Upper lobe of right lung (tissue), 1 donor: Measurements from ENCODE around the gene RIPK3. TPM values are rescaled to one million over a fixed set of nuclear protein-coding genes. Genes with fewer than 3 reads are reported as not detected.

Experiments
- ATAC-seq: fragments of 200-7000 bp; cut with Tn5 transposase; one replicate; pipeline ENCODE4 v1.9.1; 2020; ENCODE audit warnings: mild to moderate bottlenecking, moderate library complexity
- DNase-seq: peaks from one replicate; pipeline ENCODE4 v3.0.0-alpha.2; 2020
- H3K27ac ChIP-seq: fragments of 200-600 bp; one replicate; pipeline ENCODE4 v1.8.0; 2022
- H3K27me3 ChIP-seq: fragments of 200-600 bp; one replicate; pipeline ENCODE4 v1.8.0; 2022; ENCODE audit warnings: mild to moderate bottlenecking
- H3K36me3 ChIP-seq: fragments of 200-600 bp; one replicate; pipeline ENCODE4 v1.8.0; 2022
- H3K4me1 ChIP-seq: fragments of 200-600 bp; one replicate; pipeline ENCODE4 v1.8.0; 2022
- H3K4me3 ChIP-seq: fragments of 200-600 bp; one replicate; pipeline ENCODE4 v1.8.0; 2022; ENCODE audit warnings: mild to moderate bottlenecking
- H3K9me3 ChIP-seq: fragments of 200-600 bp; one replicate; pipeline ENCODE4 v1.8.0; 2022
- intact Hi-C: fragments of 100-400 bp; cut with DNase I; formaldehyde crosslinking; loops from one replicate; pipeline ENCODE4 v1.11.0; 2022
- total RNA-seq: library from RNA; stranded (reverse); fragmentation: NEBNext Ultra II Directional; extraction: Animal tissue kit (Norgen Biotek cat#: 25700); gene quantifications from one replicate; pipeline ENCODE4 v1.2.1, GENCODE V29; 2021
- TF ChIP-seq, protein P1 (sequence below): fragments of 200-600 bp; IDR thresholded peaks from one replicate; pipeline ENCODE4 v1.8.0; 2022; ENCODE audit warnings: antibody characterized with exemption
- donor health status: DM: no; HTN: yes; CAD: no; lungs with severe emphysema.

Gene RIPK3
- total RNA-seq, 1 donor from 2014 or later: 23.4 TPM

DNA sequence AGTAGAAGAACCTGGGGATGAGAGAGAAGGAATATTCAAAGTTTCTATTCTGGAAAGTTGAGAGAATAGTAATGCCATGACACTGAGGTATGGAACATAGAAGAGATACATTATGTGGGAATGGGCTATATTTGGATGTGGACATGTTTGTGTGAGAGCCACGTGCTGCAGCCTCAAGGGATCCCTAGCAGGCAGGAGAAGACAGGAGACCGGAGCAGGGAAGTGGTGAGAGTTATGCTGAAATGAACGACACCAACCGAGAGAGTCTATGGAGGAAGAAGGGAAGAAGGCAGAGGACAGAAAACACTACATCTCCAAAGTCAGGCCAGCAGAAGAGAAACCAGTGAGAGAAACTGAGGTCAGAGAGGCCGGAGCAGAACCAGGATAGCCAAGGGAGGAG, 10.0 kb upstream of the RIPK3 start:
- Histone ChIP-seq H3K27me3 (no peaks in the 10 kb centered on the region), H3K27ac (no peak overlapping the region), H3K36me3 (no peaks in the 10 kb centered on the region), H3K4me3 (no peak overlapping the region), H3K9me3 (no peaks in the 10 kb centered on the region), H3K4me1 (peaks cover 11% of the 10 kb centered on the region)
- TF ChIP-seq, protein P1, sequence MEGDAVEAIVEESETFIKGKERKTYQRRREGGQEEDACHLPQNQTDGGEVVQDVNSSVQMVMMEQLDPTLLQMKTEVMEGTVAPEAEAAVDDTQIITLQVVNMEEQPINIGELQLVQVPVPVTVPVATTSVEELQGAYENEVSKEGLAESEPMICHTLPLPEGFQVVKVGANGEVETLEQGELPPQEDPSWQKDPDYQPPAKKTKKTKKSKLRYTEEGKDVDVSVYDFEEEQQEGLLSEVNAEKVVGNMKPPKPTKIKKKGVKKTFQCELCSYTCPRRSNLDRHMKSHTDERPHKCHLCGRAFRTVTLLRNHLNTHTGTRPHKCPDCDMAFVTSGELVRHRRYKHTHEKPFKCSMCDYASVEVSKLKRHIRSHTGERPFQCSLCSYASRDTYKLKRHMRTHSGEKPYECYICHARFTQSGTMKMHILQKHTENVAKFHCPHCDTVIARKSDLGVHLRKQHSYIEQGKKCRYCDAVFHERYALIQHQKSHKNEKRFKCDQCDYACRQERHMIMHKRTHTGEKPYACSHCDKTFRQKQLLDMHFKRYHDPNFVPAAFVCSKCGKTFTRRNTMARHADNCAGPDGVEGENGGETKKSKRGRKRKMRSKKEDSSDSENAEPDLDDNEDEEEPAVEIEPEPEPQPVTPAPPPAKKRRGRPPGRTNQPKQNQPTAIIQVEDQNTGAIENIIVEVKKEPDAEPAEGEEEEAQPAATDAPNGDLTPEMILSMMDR: no peak
- intact Hi-C loops: no loop called here
- DNase-seq (no peak), ATAC-seq (no peak)

DNA sequence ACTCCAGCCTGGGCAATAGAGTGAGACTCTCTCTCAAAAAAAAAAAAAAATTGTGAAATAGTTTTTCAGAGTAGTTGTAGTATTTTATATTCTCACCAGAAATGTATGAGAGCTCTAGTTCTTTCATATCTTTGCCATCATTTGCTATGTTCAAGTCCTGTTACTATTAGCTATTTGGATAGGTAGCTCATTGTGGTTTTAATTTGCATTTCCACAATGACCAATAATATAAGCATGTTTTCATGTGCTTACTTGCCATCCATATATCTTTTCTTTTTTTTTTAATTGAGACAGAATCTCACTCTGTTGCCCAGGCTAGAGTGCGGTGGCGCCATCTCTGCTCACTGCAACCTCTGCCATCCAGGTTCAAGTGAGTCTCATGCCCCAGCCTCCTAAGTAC, 8.4 kb upstream of the RIPK3 start:
- Histone ChIP-seq H3K4me3 (no peak overlapping the region), H3K36me3 (no peaks in the 10 kb centered on the region), H3K4me1 (peaks cover 6% of the 10 kb centered on the region), H3K9me3 (no peaks in the 10 kb centered on the region), H3K27ac (no peak overlapping the region), H3K27me3 (no peaks in the 10 kb centered on the region)
- ATAC-seq: no peak
- TF ChIP-seq, protein P1: no peak
- intact Hi-C loops: no loop called here
- no peak for DNase-seq

DNA sequence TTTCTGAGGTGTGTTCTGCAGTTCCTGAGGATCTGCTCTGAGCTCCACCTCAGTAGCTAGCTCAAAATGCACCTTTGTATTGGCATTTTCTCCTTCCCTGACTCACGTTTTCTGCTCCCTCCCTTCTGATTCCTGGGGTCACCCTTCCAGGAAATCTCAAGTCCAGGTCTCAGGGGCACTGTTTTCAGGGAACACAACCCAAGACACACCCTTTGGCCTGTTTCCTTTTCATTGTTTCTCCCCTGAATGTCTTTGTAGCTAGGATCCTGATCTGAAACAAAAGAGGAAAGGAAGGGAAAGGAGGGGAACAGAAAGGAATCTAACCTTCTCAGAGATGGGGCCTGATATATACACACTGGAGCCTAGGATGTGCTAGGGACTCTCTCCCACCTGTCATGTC, 7.3 kb upstream of the RIPK3 start:
- DNase-seq: no peak
- intact Hi-C loops: no loop called here

DNA sequence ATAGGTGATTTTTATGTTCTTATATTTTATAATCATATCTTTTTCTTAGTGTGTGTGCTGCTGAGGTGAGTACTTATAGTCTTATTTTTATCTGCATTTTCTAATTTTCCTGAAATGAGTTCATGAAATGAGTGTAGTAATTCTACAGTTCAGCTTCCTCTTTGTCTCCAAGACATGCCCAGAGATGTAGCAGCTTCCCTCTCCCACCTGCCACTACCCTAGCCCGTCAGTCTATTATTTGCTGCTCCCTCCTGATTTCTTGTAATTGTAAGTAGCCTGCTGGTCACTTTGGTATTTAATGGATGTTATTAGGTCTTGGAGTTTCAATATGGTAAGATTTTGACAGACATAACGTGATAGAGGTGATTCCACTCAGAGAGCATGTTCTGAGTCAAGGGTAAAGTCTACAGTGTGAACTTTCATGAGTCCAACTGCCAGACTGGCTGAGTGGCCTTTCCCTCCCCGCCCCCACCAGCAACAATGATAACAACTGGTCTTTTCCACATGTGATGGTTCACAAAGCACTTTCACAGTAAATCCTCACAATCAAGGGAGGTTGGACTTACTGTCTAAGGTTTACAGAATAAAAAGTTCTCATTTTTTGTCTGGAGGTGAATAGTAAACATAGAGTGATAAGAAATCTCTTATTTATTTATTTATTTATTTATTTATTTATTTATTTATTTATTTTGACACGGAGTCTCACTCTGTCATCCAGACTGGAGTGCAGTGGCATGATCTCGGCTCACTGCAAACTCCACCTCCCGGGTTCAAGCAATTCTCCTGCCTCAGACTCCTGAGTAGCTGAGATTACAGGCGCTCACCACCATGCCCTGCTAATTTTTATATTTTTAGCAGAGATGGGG, 4.2 kb upstream of the RIPK3 start:
- Histone ChIP-seq H3K9me3 (no peaks in the 10 kb centered on the region), H3K4me1 (peaks cover 3% of the 10 kb centered on the region), H3K36me3 (no peaks in the 10 kb centered on the region), H3K27me3 (no peaks in the 10 kb centered on the region), H3K27ac (no peak overlapping the region), H3K4me3 (no peak overlapping the region)
- intact Hi-C loops: no loop called here
- TF ChIP-seq, protein P1: no peak
- no peak for DNase-seq
- no peak for ATAC-seq

More for the DNA sequence above, 7.3 kb upstream of the RIPK3 start:
- no peaks in the 10 kb centered on the region for H3K9me3 ChIP-seq
- H3K4me1 ChIP-seq: peaks cover 6% of the 10 kb centered on the region
- H3K27me3 ChIP-seq: no peaks in the 10 kb centered on the region
- H3K36me3 ChIP-seq: no peaks in the 10 kb centered on the region
- no peak overlapping the region for H3K4me3 ChIP-seq
- H3K27ac ChIP-seq: no peak overlapping the region
- no peak for ATAC-seq
- TF ChIP-seq, protein P1: no peak

DNA sequence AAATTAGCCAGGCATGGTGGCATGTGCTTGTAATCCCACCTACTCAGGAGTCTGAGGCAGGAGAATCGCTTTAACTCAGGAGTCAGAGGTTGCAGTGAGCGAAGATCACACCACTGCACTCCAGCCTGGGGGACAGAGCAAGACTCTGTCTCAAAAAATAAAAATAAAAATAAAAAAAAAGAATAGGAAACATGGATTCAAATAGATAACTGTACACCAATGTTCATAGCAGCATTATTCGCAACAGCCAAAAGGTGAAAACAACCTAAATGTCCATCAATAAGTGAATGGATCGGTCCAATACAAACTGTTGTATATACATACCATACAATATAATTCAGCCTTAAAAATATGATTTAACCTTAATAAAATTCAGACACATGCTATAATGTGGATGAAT, 3.1 kb upstream of the RIPK3 start:
- no peak overlapping the region for H3K4me3 ChIP-seq
- no peak for ATAC-seq
- intact Hi-C loops: no loop called here
- no peaks in the 10 kb centered on the region for H3K27me3 ChIP-seq
- H3K4me1 ChIP-seq: peaks cover 12% of the 10 kb centered on the region
- H3K27ac ChIP-seq: no peak overlapping the region
- TF ChIP-seq, protein P1: no peak
- no peaks in the 10 kb centered on the region for H3K36me3 ChIP-seq
- DNase-seq: no peak
- H3K9me3 ChIP-seq: no peaks in the 10 kb centered on the region
